ENCODE data around the gene HAPLN2. TPM values are rescaled to one million over a fixed set of nuclear protein-coding genes. Genes with fewer than 3 reads are reported as not detected.

HAPLN2 gene
- total and polyA plus RNA-seq, 4 experiments from 2014 or later: not detected

GRCh38 chr1:156596426-156596825 lies 22.8 kb upstream of the HAPLN2 start:
- H3K4me1 ChIP-seq (ENCODE audit: insufficient read depth, low read length): peaks cover 22% of the 10 kb centered on the region
- Mint-ChIP-seq H3K4me1 (peaks cover 17 to 34% (median 24%) of the 10 kb centered on the region in 4 donors), H3K36me3 (peaks cover 38 to 55% of the 10 kb centered on the region in 2 donors), H3K9me3 (peaks cover 0 to 2% (median 0%) of the 10 kb centered on the region in 8 donors), H3K4me3 (no peak overlapping the region), H3K27ac (peak overlapping the region in 3 of 7 donors; percentile 35 to 79 (median 66)), H3K27me3 (no peaks in the 10 kb centered on the region)
- DNase-seq: no peak
- no peaks in the 10 kb centered on the region for H3K9me3 ChIP-seq (ENCODE audit: control insufficient read depth in 1 of 2, low read length in 2 of 2)
- peaks cover 33% of the 10 kb centered on the region for H3K36me3 ChIP-seq (ENCODE audit: insufficient read depth, low read length)
- H3K4me3 ChIP-seq (ENCODE audit: low read length in 2 of 2): no peak overlapping the region
- CTCF ChIA-PET (ENCODE audit: partially characterized antibody): no interaction called here
- no peaks in the 10 kb centered on the region for H3K27me3 ChIP-seq (ENCODE audit: insufficient read depth, low read length)
- POLR2A ChIA-PET (ENCODE audit: partially characterized antibody): interaction anchor here (0.6 to 1.0 kb wide), 3 partner anchors 12 to 91 kb away, joined by 3 read pairs; no protein-coding TSS in a partner anchor
- intact Hi-C loops (cut with micrococcal nuclease): no loop called here
- no peak overlapping the region for H3K27ac ChIP-seq (ENCODE audit: low read depth, low read length)

GRCh38 chr1:156598125-156598524 lies 21.1 kb upstream of the HAPLN2 start:
- peak overlapping the region; percentile 19 for H3K27ac ChIP-seq (ENCODE audit: low read depth, low read length)
- H3K4me3 Mint-ChIP-seq: peak overlapping the region in 1 of 8 donors; percentile 32
- DNase-seq: no peak
- H3K27me3 ChIP-seq (ENCODE audit: insufficient read depth, low read length): no peaks in the 10 kb centered on the region
- peaks cover 18 to 38% (median 30%) of the 10 kb centered on the region in 4 donors for H3K4me1 Mint-ChIP-seq
- peaks cover 0 to 2% (median 0%) of the 10 kb centered on the region in 8 donors for H3K9me3 Mint-ChIP-seq
- no peaks in the 10 kb centered on the region for H3K27me3 Mint-ChIP-seq
- H3K4me1 ChIP-seq (ENCODE audit: insufficient read depth, low read length): peaks cover 29% of the 10 kb centered on the region
- intact Hi-C loops (cut with micrococcal nuclease): no loop called here
- H3K36me3 Mint-ChIP-seq: peaks cover 38 to 57% of the 10 kb centered on the region in 2 donors
- peaks cover 33% of the 10 kb centered on the region for H3K36me3 ChIP-seq (ENCODE audit: insufficient read depth, low read length)
- H3K27ac Mint-ChIP-seq: peak overlapping the region in 3 of 7 donors; percentile 65 to 83 (median 68)
- no peak overlapping the region for H3K4me3 ChIP-seq (ENCODE audit: low read length in 2 of 2)
- H3K9me3 ChIP-seq (ENCODE audit: control insufficient read depth in 1 of 2, low read length in 2 of 2): no peaks in the 10 kb centered on the region
- CTCF ChIA-PET (ENCODE audit: partially characterized antibody): interaction anchor here (0.6 to 4.7 kb wide), 6 partner anchors 10 to 212 kb away, joined by 3 to 21 read pairs (median 3); no protein-coding TSS in a partner anchor
- POLR2A ChIA-PET (ENCODE audit: partially characterized antibody): interaction anchor here (2.9 kb wide), 1 partner anchor 97 kb away, joined by 13 read pairs; the partner anchor contains the start of gene MEF2D

- ChIA-PET CTCF (ENCODE audit: partially characterized antibody) (interaction anchor here (0.6 to 4.7 kb wide), 6 partner anchors 9 to 213 kb away, joined by 3 to 21 read pairs (median 3); no protein-coding TSS in a partner anchor), POLR2A (ENCODE audit: partially characterized antibody) (interaction anchor here (0.9 to 2.9 kb wide), 2 partner anchors 10 to 98 kb away, joined by 3 to 13 read pairs; partner anchors contain the start of gene MEF2D)
- H3K4me1 Mint-ChIP-seq: peaks cover 18 to 37% (median 30%) of the 10 kb centered on the region in 4 donors
- peak overlapping the region in 6 of 7 donors; percentile 46 to 83 (median 66) for H3K27ac Mint-ChIP-seq
- Histone ChIP-seq H3K4me3 (ENCODE audit: low read length in 2 of 2) (no peak overlapping the region), H3K36me3 (ENCODE audit: insufficient read depth, low read length) (peaks cover 33% of the 10 kb centered on the region), H3K27me3 (ENCODE audit: insufficient read depth, low read length) (no peaks in the 10 kb centered on the region), H3K4me1 (ENCODE audit: insufficient read depth, low read length) (peaks cover 30% of the 10 kb centered on the region), H3K27ac (ENCODE audit: low read depth, low read length) (peak overlapping the region; percentile 19), H3K9me3 (ENCODE audit: control insufficient read depth in 1 of 2, low read length in 2 of 2) (no peaks in the 10 kb centered on the region)
- intact Hi-C loops (cut with micrococcal nuclease): no loop called here
- no peaks in the 10 kb centered on the region for H3K27me3 Mint-ChIP-seq
- no peak for DNase-seq
- peaks cover 38 to 57% of the 10 kb centered on the region in 2 donors for H3K36me3 Mint-ChIP-seq
- peak overlapping the region in 1 of 8 donors; percentile 1 for H3K4me3 Mint-ChIP-seq
- H3K9me3 Mint-ChIP-seq: peaks cover 0 to 2% (median 0%) of the 10 kb centered on the region in 8 donors
These were observed 20.3 kb upstream of the HAPLN2 start for GRCh38 chr1:156598731-156599432.

DNA sequence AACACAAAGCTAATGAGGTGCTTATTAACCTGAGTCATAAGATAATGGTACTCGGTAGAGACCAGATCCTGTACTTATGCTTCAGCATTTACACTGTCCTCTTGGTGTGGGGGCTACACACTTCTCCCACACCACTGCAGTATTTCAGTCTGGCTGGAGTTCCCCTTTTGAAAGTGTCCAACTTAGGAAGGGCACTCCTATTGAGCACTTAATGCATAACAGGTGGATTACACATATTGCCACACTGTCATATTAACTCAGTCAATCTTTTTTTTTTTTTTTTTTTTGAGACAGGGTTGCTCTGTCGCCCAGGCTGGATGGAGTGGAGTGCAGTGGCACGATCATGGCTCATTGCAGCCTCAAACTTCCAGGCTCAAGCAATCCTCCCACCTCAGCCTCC lies 19.4 kb upstream of the HAPLN2 start:
- Histone ChIP-seq H3K9me3 (ENCODE audit: control insufficient read depth in 1 of 2, low read length in 2 of 2) (no peaks in the 10 kb centered on the region), H3K27ac (ENCODE audit: low read depth, low read length) (peak overlapping the region; percentile 19), H3K36me3 (ENCODE audit: insufficient read depth, low read length) (peaks cover 33% of the 10 kb centered on the region), H3K4me1 (ENCODE audit: insufficient read depth, low read length) (peaks cover 30% of the 10 kb centered on the region), H3K4me3 (ENCODE audit: low read length in 2 of 2) (no peak overlapping the region), H3K27me3 (ENCODE audit: insufficient read depth, low read length) (no peaks in the 10 kb centered on the region)
- ChIA-PET CTCF (ENCODE audit: partially characterized antibody) (interaction anchor here (0.8 to 4.7 kb wide), 4 partner anchors 8 to 154 kb away, joined by 3 to 21 read pairs (median 18); partner anchors contain the start of gene NAXE), POLR2A (ENCODE audit: partially characterized antibody) (interaction anchor here (0.6 to 2.9 kb wide), 6 partner anchors 8 to 992 kb away, joined by 3 to 50 read pairs (median 3); partner anchors contain the start of genes MEF2D and NAXE)
- Mint-ChIP-seq H3K27me3 (no peaks in the 10 kb centered on the region), H3K36me3 (peaks cover 37 to 51% of the 10 kb centered on the region in 2 donors), H3K27ac (peak overlapping the region; percentile 48 to 98 (median 76)), H3K9me3 (peaks cover 0 to 2% (median 0%) of the 10 kb centered on the region in 8 donors), H3K4me1 (peaks cover 18 to 37% (median 29%) of the 10 kb centered on the region in 4 donors), H3K4me3 (peak overlapping the region in 6 of 8 donors; percentile 90 to 100 (median 99))
- DNase-seq: peak in 3 of 5 donors; percentile 24 to 65 (median 37)
- intact Hi-C loops (cut with micrococcal nuclease): loop anchor here (2.0 kb wide), 2 partner anchors 99 to 143 kb away; partner anchors contain the start of gene MEF2D

DNA sequence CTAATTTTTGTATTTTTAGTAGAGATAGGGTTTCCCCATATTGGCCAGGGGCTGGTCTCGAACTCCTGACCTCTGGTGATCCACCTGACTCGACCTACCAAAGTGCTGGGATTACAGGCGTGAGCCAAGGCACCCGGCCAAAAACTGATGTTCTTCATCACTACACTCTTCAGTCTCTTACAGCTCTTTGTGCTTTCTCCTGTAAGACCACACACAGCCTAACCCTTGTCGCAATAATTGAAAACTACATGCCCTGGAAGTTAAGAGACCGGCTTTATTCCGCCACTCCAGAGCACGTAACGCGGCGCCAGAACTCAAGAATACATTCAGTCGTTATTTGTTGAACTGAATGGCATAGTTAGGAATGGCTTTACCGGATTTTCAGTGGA lies 18.5 kb upstream of the HAPLN2 start:
- POLR2A ChIA-PET (ENCODE audit: partially characterized antibody): interaction anchor here (0.6 to 2.9 kb wide), 8 partner anchors 9 to 1326 kb away, joined by 3 to 50 read pairs (median 4); partner anchors contain the start of genes MEF2D and NAXE
- Histone ChIP-seq H3K36me3 (ENCODE audit: insufficient read depth, low read length) (peaks cover 30% of the 10 kb centered on the region), H3K4me1 (ENCODE audit: insufficient read depth, low read length) (peaks cover 30% of the 10 kb centered on the region), H3K9me3 (ENCODE audit: control insufficient read depth in 1 of 2, low read length in 2 of 2) (no peaks in the 10 kb centered on the region), H3K27ac (ENCODE audit: low read depth, low read length) (peak overlapping the region; percentile 83), H3K4me3 (ENCODE audit: low read length in 2 of 2) (peak overlapping the region; percentile 82 to 83), H3K27me3 (ENCODE audit: insufficient read depth, low read length) (no peaks in the 10 kb centered on the region)
- no peak for DNase-seq
- peaks cover 27 to 42% of the 10 kb centered on the region in 2 donors for H3K36me3 Mint-ChIP-seq
- H3K4me1 Mint-ChIP-seq: peaks cover 13 to 37% (median 26%) of the 10 kb centered on the region in 4 donors
- no peaks in the 10 kb centered on the region for H3K27me3 Mint-ChIP-seq
- no peaks in the 10 kb centered on the region for H3K9me3 Mint-ChIP-seq
- H3K4me3 Mint-ChIP-seq: peak overlapping the region; percentile 90 to 100 (median 99)
- peak overlapping the region; percentile 83 to 100 (median 98) for H3K27ac Mint-ChIP-seq
- CTCF ChIA-PET (ENCODE audit: partially characterized antibody): interaction anchor here (0.8 to 4.7 kb wide), 6 partner anchors 8 to 155 kb away, joined by 3 to 21 read pairs (median 10); partner anchors contain the start of gene NAXE
- intact Hi-C loops (cut with micrococcal nuclease): loop anchor here (1.0 to 2.0 kb wide), 3 partner anchors 9 to 144 kb away; partner anchors contain the start of genes MEF2D and NAXE

- Histone ChIP-seq H3K27me3 (ENCODE audit: insufficient read depth, low read length) (no peaks in the 10 kb centered on the region), H3K4me3 (ENCODE audit: low read length in 2 of 2) (peak within 1 kb of the TSS; percentile 82 to 83), H3K9me3 (ENCODE audit: control insufficient read depth in 1 of 2, low read length in 2 of 2) (no peaks in the 10 kb centered on the region), H3K27ac (ENCODE audit: low read depth, low read length) (peak within 1 kb of the TSS; percentile 83), H3K36me3 (ENCODE audit: insufficient read depth, low read length) (peaks cover 25% of the 10 kb centered on the region), H3K4me1 (ENCODE audit: insufficient read depth, low read length) (peaks cover 30% of the 10 kb centered on the region)
- Mint-ChIP-seq H3K27me3 (no peaks in the 10 kb centered on the region), H3K4me1 (peaks cover 13 to 37% (median 26%) of the 10 kb centered on the region in 4 donors), H3K27ac (peak within 1 kb of the TSS; percentile 83 to 100 (median 98)), H3K9me3 (no peaks in the 10 kb centered on the region), H3K36me3 (peaks cover 22 to 37% of the 10 kb centered on the region in 2 donors), H3K4me3 (peak within 1 kb of the TSS; percentile 90 to 100 (median 99))
- POLR2A ChIA-PET (ENCODE audit: partially characterized antibody): interaction anchor here (0.6 to 2.6 kb wide), 10 partner anchors 9 to 1327 kb away, joined by 3 to 50 read pairs (median 4); partner anchors contain the start of genes MEF2D and NAXE
- intact Hi-C loops (cut with micrococcal nuclease): loop anchor here (1.0 to 2.0 kb wide), 3 partner anchors 10 to 144 kb away; partner anchors contain the start of genes MEF2D and NAXE
- CTCF ChIA-PET (ENCODE audit: partially characterized antibody): interaction anchor here (0.9 to 4.7 kb wide), 11 partner anchors 10 to 143 kb away, joined by 3 to 21 read pairs (median 4); partner anchors contain the start of gene NAXE
- peak; percentile 75 to 82 (median 76) for DNase-seq
These were observed 17.9 kb upstream of the HAPLN2 start, which contains the start of gene GPATCH4 for GRCh38 chr1:156601122-156601830. Gene GPATCH4 (minus strand): TSS chr1:156601479.

Data from CD4-positive, alpha-beta memory T cell (primary cell).